Peyer's patch (tissue), 4 donors: ENCODE data around the gene QPCT. TPM values are rescaled to one million over a fixed set of nuclear protein-coding genes. Genes with fewer than 3 reads are reported as not detected.
"Not testable (repeated sequence)": the region's sequence is repeated elsewhere in the genome, so short reads cannot be mapped to it uniquely, and the experiment has no call there.

ENCODE experiments used
- DNase-seq, 3 donors: peaks; one replicate each; pipeline ENCODE4 v3.0.0-alpha.2; 2017 to 2019
- H3K27ac ChIP-seq, 4 donors: fragments of 200-600 bp; sonication (generic); one replicate each; pipeline ENCODE4 v1.5.1; 2016 to 2019
- H3K27me3 ChIP-seq, 2 donors: fragments of 200-600 bp; sonication (generic); one replicate each; pipeline ENCODE4 v1.5.1; 2019
- H3K36me3 ChIP-seq, 3 donors: fragments of 200-600 bp; sonication (generic); one replicate each; pipeline ENCODE4 v1.5.1; 2016 to 2019
- H3K4me1 ChIP-seq, 4 donors: fragments of 200-600 bp; sonication (generic); one replicate each; pipeline ENCODE4 v1.5.1; 2016 to 2019
- H3K4me3 ChIP-seq, 4 donors: fragments of 200-600 bp; sonication (generic); 1 replicate in 3 of 4; 2 replicates in 1 of 4; pipeline ENCODE4 v1.5.1; 2016 to 2019; ENCODE audit warnings: mild to moderate bottlenecking in 1 of 4
- H3K9me3 ChIP-seq, 4 donors: fragments of 200-600 bp; sonication (generic); one replicate each; pipeline ENCODE4 v1.5.1; 2016 to 2019; ENCODE audit warnings: mild to moderate bottlenecking in 1 of 4
- CTCF ChIP-seq, 6 experiments: fragments of 450-650 bp in 4 of 6; fragments of 200-600 bp in 2 of 6; sonication (generic) in 1 of 6; IDR thresholded peaks; one replicate each; pipeline ENCODE4 v1.5.1; 2017 to 2019; ENCODE audit warnings: antibody characterized with exemption in 6 of 6, mild to moderate bottlenecking in 3 of 6, moderate library complexity in 1 of 6
- POLR2A ChIP-seq, 2 donors: fragments of 450-650 bp; IDR thresholded peaks; one replicate each; pipeline ENCODE4 v1.5.1; 2017; ENCODE audit warnings: antibody characterized with exemption in 2 of 2, mild to moderate bottlenecking in 2 of 2, moderate library complexity in 2 of 2
- total RNA-seq, 4 donors: library from RNA; depleted of rRNA; stranded (reverse); fragments of >200 nt; gene quantifications; one replicate each; pipeline ENCODE4 v1.1.0, GENCODE V29; 2016

The QPCT gene
- total RNA-seq, 4 donors from 2014 or later, result 0.66 to 1.6 (median 0.88) TPM; not detected in 1

- Histone ChIP-seq H3K9me3 (no peaks in the 10 kb centered on the region), H3K4me1 (peaks cover 0 to 6% (median 0%) of the 10 kb centered on the region in 4 donors), H3K4me3 (no peak overlapping the region), H3K27ac (no peak overlapping the region), H3K36me3 (no peaks in the 10 kb centered on the region), H3K27me3 (no peaks in the 10 kb centered on the region)
- TF ChIP-seq CTCF (IDR thresholded peaks at IDR 0.05), result no peak
- DNase-seq, result no peak
Observed at GRCh38 chr2:37378411-37378810, 34.0 kb downstream of the QPCT start.

DNA sequence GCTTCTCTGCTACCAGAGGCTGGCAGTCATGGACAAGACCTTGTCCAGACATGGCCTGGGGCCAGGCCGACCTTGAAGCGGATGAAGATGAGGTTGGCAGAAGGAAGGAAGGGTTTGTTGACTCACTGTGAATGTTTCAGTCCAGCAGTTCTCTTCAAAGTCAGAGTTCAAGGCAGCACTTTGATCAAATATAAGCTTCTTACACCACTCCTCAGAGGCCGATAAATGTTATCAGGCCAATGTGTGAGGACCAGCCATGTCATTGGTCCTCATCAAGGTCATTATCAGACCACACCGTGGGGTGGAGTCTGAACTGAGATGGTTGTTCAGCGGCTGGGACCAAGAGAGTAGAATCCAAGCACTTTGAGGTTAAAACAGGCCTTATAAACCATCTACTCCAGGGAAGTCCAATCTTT lies 35.5 kb downstream of the QPCT start:
- Histone ChIP-seq H3K4me3 (no peak overlapping the region), H3K9me3 (no peaks in the 10 kb centered on the region), H3K36me3 (no peaks in the 10 kb centered on the region), H3K4me1 (peaks cover 0 to 6% (median 0%) of the 10 kb centered on the region in 4 donors), H3K27ac (no peak overlapping the region), H3K27me3 (no peaks in the 10 kb centered on the region)
- TF ChIP-seq POLR2A (IDR thresholded peaks at IDR 0.05) (no peak), CTCF (IDR thresholded peaks at IDR 0.05) (no peak)
- DNase-seq, result no peak

DNA sequence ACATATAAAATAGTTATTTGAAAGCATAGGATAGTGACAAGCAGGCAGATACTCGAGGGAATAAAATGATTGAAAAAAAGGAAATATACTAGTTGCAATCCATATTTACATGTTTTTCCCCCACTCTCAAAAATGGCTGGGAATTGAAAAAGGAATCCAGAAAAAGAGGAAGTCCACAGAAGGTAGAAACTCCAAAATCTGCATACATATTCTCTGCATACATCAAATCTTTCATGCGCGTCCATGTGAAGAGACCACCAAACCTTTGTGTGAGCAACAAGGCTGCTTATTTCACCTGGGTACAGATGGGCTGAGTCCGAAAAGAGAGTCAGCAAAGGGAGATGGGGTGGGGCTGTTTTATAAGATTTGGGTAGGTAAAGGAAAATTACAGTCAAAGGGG lies 36.4 kb downstream of the QPCT start:
- H3K9me3 ChIP-seq, H3K27ac ChIP-seq, H3K36me3 ChIP-seq, H3K4me1 ChIP-seq, H3K27me3 ChIP-seq, H3K4me3 ChIP-seq, DNase-seq: not testable (repeated sequence)

- H3K9me3 ChIP-seq, H3K36me3 ChIP-seq, H3K27me3 ChIP-seq: not testable (repeated sequence)
Observed at GRCh38 chr2:37384261-37384660, 39.8 kb downstream of the QPCT start.

DNA sequence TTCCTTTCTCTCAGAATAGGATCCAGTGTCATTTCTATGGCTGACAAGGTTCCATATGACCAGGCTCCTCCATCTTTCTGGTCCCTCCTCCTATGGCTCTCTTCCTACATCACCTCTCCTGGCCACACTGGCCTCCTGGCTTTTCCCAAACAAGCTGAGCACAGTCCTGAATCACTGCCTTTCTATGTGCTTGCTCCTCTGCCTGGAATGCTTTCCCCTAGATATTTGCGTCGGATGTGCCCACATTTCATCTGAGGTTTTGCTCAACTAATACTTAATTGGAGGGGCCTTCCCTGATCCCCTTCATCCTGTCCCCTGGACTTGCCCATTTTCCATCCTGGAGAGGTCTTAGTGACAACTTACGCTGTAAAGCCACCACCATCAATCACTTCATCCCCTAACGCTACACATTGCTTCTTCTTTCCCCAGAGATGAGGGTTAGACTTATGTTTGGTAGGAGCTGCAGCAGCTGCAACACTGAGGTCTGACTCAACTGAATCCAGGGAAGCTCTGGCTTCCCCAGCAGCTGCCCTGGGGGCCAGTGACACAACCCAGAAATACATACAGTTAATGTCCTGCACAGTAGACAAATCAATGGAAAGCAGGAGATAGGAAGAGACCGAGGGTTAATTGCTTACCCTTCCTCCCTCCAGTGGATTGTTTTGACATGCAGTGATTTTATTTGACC lies 42.9 kb downstream of the QPCT start:
- no peaks in the 10 kb centered on the region for H3K27me3 ChIP-seq
- DNase-seq, result no peak
- no peaks in the 10 kb centered on the region for H3K36me3 ChIP-seq
- no peaks in the 10 kb centered on the region for H3K9me3 ChIP-seq
- no peak overlapping the region for H3K4me3 ChIP-seq
- TF ChIP-seq CTCF (IDR thresholded peaks at IDR 0.05) (no peak), POLR2A (IDR thresholded peaks at IDR 0.05) (no peak)
- no peak overlapping the region for H3K27ac ChIP-seq
- H3K4me1 ChIP-seq, result peaks cover 0 to 6% (median 3%) of the 10 kb centered on the region in 4 donors

More at GRCh38 chr2:37384261-37384660, 39.8 kb downstream of the QPCT start:
- H3K27ac ChIP-seq, H3K4me3 ChIP-seq, H3K4me1 ChIP-seq, DNase-seq: not testable (repeated sequence)

DNA sequence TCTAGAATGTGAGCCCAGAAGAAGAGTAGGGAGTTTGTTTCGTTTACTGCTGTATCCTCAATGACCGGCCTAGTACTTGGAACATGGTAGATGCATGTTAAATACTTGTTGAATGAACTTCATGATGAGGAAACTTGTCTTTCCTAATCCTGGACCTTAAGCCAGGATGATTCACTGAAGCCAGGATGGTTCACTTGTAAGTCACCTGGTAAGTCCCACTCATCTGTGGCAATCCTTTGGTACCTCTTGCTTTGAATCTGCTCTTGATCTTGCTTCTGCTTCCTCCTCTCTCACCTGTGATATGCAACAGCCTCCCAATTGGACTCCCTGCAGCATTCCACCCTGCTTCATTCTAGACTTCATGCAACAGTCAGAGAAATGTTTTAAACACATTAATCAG lies 43.6 kb downstream of the QPCT start:
- H3K36me3 ChIP-seq, result no peaks in the 10 kb centered on the region
- DNase-seq, result no peak
- no peaks in the 10 kb centered on the region for H3K9me3 ChIP-seq
- peaks cover 0 to 6% (median 3%) of the 10 kb centered on the region in 4 donors for H3K4me1 ChIP-seq
- H3K27me3 ChIP-seq, result no peaks in the 10 kb centered on the region
- H3K27ac ChIP-seq, result no peak overlapping the region
- TF ChIP-seq CTCF (IDR thresholded peaks at IDR 0.05) (no peak), POLR2A (IDR thresholded peaks at IDR 0.05) (no peak)
- H3K4me3 ChIP-seq, result no peak overlapping the region

DNA sequence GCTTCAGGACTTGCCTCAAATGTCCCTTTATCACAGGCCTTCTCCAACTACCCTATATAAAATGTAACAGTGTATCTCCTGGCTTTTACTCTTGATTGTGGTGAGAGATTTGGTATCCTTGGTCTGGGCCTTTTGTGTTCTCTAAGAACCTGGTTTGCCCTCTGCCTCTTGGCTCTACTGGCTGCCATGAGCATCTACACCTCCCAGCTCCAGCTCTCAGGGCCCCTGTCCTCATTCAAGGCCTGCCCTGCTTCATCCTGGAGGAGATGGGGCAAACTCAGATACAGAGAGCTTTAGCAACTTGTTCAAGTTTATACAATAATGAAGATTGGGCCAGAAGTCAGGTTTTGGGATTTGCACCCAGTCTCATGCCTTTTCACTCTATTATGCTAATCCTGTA lies 45.0 kb downstream of the QPCT start:
- DNase-seq, result no peak
- H3K36me3 ChIP-seq, result no peaks in the 10 kb centered on the region
- H3K27me3 ChIP-seq, result no peaks in the 10 kb centered on the region
- peaks cover 0 to 6% (median 3%) of the 10 kb centered on the region in 4 donors for H3K4me1 ChIP-seq
- H3K27ac ChIP-seq, result no peak overlapping the region
- H3K9me3 ChIP-seq, result no peaks in the 10 kb centered on the region
- TF ChIP-seq POLR2A (IDR thresholded peaks at IDR 0.05) (no peak), CTCF (IDR thresholded peaks at IDR 0.05) (no peak)
- H3K4me3 ChIP-seq, result no peak overlapping the region
